ENCODE data around the gene CASR.
"Not testable (repeated sequence)": the region's sequence is repeated elsewhere in the genome, so short reads cannot be mapped to it uniquely, and the experiment has no call there.

Gene CASR

DNA sequence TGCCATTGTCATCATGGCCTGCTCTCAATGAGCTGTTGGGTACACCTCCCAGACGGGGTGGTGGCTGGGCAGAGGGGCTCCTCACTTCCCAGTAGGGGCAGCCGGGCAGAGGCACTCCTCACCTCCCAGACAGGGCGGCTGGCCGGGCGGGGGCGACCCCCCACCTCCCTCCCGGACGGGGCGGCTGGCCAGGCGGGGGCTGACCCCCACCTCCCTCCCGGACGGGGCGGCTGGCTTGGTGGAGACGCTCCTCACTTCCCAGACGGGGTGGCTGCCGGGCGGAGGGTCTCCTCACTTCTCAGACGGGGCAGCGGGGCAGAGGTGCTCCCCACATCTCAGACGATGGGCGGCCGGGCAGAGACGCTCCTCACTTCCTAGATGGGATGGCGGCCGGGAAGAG, 18.0 kb downstream of the CASR start:
- not testable (repeated sequence) for DNase-seq (ENCODE audit: low read depth); H3K4me3 ChIP-seq (ENCODE audit: low read depth, low read length)

DNA sequence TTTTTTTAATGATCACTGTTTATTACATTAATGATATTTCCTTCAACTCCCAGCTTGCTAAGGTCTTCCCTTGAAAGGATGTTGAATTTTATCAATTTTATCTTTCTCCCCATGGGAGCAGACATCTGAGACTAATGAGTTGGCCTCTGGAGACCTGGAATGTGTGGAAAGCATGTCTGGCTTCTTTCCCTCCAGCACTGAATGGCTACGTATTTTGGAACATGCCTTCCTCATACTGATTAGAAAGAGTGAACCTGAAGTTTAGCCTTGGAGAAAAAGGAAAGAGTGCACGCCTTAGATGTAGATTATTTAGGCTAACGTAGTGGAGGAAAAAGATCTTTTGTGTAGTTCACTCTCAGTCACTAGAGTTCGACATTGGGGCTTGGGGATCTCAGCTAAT, 25.1 kb downstream of the CASR start:
- H3K4me3 ChIP-seq (ENCODE audit: low read depth, low read length) = no peak overlapping the region
- DNase-seq (ENCODE audit: low read depth) = no peak

DNA sequence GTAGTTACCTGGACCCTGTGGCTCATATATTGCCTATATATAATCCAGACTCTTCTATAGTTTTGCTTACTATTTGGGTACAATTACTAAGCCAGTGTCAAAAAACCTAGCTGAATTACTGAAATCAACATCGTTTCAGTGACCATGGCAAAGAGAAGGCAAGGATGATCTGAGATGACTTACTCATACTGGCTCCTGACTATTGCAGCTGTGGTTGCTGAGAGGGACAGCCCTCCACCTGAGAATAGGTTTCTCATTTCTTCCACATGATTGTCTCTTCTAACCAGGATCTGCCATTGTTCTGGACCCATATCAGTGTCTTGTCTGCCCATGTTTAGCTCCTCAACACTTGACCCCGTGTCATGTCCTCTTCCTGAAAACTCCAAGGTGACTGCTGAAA, 30.2 kb downstream of the CASR start:
- DNase-seq (ENCODE audit: low read depth) = no peak
- no peak overlapping the region for H3K4me3 ChIP-seq (ENCODE audit: low read depth, low read length)

DNA sequence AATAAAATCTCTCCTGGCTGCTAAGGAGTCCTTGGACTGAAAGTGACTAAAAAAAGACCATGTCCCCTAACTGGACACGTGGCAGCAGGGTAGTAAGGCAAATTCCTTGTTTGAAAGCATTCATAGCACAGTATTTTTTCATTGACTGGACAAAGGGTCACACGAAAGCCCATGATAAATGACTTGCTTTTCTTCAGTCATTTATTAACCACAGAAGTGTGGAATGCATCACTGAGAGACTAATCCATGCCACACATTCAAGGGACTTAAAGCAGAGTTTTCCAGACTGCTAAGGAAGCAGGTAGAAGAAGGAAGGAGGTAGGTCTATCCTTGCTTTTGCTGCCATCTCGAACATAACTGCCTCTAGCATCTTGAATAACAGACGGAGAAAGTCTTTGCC, 31.2 kb downstream of the CASR start:
- no peak for DNase-seq (ENCODE audit: low read depth)
- no peak overlapping the region for H3K4me3 ChIP-seq (ENCODE audit: low read depth, low read length)

DNA sequence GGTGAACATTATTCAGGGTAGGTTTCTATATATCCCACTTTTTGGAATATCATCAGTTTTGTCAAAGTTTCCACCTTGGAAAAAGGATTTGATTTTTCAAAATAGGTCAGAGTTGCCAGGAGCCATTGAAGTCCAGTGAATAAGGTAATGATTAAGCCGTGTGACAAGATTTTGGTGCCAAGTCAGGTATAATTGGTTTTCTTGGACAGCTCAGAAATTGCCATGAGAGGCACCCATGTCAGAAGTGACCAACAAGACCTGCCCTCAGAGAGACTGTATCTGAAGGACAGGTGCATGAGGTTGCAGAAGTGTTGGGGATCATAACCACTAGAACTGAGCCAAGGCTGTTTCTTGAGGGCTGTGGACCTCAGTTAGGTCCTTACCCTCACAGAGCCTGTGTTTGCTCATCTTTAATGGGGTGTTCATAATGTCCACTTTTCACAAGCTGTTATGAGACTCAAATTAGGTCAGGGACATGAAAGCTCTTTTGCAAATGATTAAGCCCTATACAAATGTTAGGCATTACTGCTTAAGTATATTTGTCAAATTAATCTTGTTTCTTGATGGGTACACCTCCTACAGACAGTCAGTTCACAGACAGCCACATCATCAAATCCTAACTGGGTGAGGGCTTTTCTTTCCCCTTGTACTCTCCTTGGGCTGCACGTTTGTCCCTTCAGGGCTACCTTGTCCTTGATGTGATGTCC, 32.3 kb downstream of the CASR start:
- H3K4me3 ChIP-seq (ENCODE audit: low read depth, low read length) = no peak overlapping the region
- no peak for DNase-seq (ENCODE audit: low read depth)

DNA sequence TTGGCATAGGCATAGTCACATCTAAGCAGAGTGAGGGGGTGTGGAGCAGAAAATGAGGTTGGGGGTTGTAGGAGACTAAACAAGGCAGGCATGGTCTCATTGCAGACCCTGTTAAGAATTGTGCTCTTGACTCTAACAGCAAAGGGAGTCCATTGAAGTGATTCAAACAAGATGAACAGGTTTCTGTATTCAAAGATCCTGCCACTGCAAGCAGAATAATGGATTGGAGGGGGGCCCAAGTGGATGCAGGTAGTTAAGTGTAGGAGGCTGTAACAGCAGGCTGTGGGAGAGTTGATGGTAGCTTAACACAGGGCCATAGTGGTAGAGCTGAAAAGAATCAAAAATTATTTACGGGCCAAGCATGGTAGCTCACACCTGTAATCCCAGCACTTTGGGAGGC, 34.4 kb downstream of the CASR start:
- no peak overlapping the region for H3K4me3 ChIP-seq (ENCODE audit: low read depth, low read length)
- no peak for DNase-seq (ENCODE audit: low read depth)

DNA sequence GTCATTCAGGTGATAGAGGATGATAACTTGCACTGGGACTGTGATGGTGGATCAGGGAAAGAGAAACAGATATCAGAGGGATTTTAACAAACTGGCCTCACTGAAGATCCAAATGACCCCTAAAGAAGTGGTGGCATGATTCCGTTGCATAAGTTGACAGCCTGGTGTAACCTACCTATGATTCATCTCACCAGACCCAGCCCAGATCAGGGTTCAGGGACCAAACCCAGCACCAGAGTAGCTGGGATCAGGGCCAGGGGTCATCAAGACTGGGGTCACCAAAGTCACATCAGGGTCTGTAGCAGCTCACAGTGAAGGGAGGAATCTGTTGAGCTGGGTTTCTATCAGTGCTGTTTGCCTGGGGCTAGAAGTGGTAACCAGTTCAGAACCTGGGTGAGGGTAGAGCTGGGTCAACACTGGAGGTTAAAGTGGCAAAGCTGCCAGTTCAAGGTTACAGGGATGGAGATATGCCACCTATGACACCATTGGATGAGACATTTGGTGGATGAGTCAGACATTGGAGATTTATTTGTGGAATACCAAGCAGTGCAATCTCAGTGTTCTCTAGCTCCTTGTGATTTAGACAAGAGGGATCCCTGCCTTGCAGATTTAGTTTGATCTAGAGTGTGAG, 35.9 kb downstream of the CASR start:
- H3K4me3 ChIP-seq (ENCODE audit: low read depth, low read length) = no peak overlapping the region
- no peak for DNase-seq (ENCODE audit: low read depth)

DNA sequence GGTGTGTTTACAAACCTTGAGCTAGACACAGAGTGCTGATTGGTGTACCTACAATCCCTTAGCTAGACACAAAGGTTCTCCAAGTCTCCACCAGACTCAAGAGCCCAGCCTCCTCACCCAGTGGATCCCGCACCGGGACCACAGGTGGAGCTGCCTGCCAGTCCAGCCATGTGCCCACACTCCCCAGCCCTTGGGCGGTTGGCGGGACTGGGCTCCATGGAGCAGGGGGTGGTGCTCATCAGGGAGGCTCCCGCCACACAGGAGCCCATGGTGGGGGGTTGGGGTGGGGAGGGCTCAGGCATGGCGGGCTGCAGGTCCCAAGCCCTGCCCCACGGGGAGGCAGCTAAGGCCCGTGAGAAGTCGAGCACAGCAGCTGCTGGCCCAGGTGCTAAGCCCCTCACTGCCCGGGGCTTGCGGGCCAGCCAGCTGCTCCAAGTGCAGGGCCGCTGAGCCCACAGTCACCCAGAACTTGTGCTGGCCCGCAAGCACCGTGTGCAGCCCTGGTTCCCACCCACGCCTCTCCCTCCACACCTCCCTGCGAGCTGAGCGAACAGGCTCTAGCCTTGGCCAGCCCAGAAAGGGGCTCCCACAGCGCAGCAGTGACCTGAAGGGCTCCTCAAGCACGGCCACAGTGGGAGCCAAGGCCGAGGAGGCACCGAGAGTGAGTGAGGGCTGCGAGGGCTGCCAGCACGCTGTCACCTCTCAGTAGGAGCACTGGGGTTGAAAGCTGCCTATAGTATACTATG, 43.7 kb downstream of the CASR start:
- H3K4me3 ChIP-seq (ENCODE audit: low read depth, low read length) = no peak overlapping the region
- DNase-seq (ENCODE audit: low read depth) = no peak

DNA sequence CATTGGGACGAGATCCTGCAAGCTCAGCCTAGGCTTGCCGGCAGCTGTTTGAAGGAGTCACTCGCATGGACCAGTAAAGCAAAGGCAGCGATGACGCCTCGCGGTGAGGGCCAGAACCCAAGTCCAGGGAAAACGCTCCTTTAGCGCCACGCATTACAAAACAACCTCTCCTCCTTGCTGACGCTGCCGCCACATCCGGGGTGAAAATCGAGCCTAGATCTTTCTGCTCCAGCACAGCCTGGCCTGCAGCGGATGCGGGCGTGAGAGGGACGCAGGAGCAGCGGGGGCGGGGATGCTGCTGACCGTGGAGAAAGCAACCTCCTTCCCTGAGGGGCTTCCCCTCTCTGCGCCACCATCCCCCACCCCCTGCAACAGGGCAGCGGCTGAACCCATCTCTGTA, 46.7 kb downstream of the CASR start:
- H3K4me3 ChIP-seq (ENCODE audit: low read depth, low read length) = no peak overlapping the region
- no peak for DNase-seq (ENCODE audit: low read depth)

DNA sequence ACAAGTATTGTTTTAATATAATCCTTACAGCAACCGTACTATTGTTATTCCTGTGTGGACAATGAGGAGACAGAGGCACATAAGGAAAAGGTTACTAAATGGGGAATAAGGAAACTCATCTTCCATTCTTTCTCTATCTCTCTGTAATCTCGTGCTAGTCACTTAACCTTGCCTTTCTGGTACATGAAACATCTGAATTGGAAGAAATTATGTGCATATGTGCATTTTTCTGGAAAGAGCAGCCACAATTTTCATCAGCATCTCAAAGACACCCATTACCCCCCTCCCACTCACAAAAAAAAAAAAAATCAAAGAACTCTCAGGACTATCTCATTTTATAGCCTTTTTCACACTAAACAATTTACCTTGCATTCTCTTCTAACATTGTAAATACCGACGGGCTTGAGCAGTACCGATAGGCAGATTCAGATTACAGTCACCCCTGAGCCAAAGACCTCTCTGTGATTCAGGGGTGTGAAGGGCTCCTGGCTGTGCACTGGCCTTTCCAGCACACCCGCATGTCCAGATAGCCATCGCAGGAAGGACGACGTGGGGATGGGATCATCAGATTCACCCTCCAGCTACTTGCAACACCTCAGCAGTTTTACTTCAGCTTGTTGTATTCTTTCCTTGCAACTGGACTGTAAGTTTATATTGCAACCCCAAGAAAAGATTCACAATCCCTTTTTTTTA, 48.1 kb downstream of the CASR start:
- no peak overlapping the region for H3K4me3 ChIP-seq (ENCODE audit: low read depth, low read length)
- no peak for DNase-seq (ENCODE audit: low read depth)

DNA sequence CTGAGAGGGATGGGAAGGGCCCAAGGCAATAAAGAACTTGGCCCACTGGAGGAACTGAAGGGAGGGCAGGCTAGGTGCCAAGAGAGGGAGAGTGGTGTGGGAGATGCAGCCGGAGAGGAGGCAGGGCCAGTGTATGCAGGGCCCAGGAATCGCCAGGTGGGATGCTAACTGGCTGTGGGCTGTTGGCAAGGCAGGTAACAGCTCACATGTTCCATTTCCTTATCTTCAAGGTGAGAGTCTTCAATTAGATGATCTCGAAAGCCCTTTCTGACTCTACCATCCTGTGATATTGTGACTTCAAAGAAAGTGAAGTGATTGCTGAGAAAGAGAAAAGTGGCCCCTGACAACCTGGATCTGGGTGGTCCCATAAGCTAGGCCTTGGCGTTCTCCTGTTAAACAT, 49.0 kb downstream of the CASR start:
- H3K4me3 ChIP-seq (ENCODE audit: low read depth, low read length) = no peak overlapping the region
- DNase-seq (ENCODE audit: low read depth) = no peak

DNA sequence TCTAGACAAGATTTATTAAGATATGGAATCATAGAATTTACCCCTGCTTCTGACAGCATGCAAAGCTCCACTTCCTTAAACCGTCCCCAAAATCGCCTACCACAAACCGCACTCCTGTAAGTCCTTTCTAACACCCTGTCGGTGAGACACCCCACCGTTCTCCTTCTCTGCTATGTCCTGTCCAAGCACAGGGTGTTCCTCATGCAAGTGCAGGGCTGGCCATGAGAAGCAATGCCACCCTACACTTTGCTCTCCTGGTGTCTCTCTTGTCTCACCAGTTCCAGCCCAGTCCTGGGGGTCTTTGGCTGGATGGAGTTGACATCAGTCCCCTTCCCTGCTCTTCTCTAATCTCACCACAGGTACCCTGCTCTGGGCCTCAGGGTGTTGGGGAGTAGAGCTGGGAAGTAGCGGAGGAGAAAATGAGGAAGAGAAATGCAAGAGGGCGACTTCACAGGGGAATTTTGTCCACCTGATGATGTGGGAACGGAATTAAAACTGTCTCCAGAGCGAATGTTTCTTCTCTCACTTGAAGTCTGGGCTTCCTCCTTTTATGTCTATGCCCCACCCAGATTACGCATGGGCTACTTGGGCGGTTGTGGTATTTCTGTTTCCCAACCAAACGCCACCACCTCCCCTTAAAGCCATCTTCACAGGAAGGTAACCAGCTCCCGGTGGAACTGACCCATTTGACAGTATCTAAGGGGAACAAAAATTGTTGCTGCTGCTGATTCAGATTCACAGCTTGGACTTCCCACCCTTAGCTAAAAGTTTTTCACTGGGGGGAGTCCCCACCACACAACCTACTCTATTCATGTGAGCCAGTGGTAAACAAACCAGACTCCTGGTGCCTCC, 49.9 kb downstream of the CASR start:
- no peak for DNase-seq (ENCODE audit: low read depth)
- H3K4me3 ChIP-seq (ENCODE audit: low read depth, low read length) = no peak overlapping the region

DNA sequence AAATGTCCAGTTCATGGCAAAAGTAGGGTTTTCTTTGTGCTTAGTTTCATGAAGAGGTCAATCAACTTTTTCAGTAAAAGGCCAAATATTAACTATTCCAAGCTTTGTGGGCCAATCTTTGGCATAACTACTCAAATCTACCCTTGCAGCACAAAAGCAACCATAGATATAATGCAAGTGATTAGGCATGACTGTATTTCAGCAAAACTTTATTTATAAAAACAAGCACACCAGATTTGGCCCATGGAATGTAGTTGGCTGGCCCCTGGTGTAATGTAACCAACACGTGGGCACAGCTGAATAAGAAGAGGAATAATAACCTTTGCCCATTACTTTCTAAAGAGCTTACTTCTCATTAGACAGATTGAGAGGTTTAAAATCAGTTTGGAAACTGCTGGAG, 50.6 kb downstream of the CASR start:
- DNase-seq (ENCODE audit: low read depth) = no peak
- no peak overlapping the region for H3K4me3 ChIP-seq (ENCODE audit: low read depth, low read length)

DNA sequence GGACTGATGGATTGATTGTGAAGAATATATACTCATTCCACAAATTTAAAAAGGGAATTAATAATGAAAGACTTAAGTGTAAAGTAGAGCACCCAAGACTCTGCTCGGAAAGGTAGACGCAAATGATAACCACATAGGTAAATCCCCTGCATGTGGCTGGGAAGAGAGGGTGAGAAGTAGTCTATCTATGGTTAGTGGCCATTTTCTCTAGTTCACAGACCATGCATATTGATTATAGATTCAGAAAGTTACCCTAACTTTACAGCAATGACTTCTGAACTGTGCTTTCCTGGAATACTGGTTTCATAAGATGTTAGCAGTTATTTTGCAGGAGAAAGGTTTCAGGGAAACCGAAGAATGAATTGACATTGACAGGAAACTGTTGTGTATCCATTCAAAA, 51.7 kb downstream of the CASR start:
- H3K4me3 ChIP-seq (ENCODE audit: low read depth, low read length) = no peak overlapping the region
- no peak for DNase-seq (ENCODE audit: low read depth)

DNA sequence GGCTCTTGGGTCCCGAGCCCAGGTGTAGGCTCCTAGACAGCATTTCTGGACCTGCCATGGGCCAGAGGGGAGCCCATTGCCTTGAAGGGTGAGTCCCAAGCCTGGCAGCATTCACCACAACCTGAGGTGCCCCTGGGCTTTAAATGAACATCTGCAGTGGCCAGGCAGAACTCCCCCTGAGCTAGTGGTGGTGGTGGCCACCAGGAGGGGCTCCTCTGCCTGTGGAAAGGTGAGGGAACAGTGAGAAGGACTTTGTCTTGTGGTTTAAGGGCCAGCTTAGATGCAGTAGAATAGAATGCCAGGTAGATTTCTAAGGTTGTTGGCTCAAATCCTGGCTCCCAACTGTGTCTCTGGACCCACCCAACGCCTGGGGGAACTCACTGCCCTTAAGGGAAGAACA, 55.6 kb downstream of the CASR start:
- H3K4me3 ChIP-seq (ENCODE audit: low read depth, low read length) = no peak overlapping the region
- DNase-seq (ENCODE audit: low read depth) = no peak

DNA sequence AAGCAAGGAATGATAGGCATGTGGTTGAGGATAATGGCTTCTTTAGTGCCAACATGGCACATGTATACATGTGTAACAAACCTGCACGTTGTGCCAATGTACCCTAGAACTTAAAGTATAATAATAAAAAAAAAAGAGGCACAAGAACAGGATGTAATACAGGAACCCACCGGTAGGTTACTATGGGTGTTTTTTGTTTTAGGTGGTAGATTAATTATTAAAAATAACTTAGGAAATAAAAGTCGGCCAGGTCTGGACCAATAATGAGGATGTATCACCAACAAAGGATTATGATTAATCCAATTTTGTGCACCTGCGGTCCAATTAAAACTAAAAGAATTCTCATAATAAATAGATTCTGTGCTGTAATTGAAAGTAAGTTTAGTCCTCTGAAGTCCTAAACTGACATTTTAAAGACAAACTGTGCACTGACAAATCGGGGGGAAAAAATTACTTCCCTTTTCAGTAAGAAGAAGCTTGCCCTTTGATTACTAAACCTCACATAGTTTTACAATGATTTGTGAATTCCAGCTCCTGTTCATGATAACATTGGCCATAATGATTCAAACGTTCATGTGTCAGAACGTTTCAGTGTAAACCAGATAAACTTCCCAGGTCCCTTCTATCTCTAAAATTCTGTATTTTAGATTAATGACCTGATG, 62.2 kb downstream of the CASR start:
- no peak overlapping the region for H3K4me3 ChIP-seq (ENCODE audit: low read depth, low read length)
- no peak for DNase-seq (ENCODE audit: low read depth)

DNA sequence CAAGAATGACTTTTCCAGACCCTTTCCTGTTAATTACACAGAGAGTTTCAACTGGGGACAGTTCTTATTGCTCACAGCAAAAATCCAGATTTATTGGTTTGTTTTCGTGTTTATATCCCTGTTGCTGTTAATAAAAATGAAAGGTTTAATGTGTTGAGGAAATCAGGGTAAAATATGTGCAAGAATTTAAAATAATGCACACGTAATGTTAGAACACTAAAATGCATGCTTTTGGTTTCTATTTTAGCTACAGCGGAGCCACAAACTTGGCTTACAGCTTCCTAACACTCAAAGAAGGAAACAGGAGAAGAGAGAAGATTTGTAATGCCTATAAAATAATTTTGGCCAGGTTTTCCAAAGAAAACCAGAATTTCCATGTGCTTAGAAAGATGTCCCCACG, 62.7 kb downstream of the CASR start:
- H3K4me3 ChIP-seq (ENCODE audit: low read depth, low read length) = no peak overlapping the region
- DNase-seq (ENCODE audit: low read depth) = no peak

DNA sequence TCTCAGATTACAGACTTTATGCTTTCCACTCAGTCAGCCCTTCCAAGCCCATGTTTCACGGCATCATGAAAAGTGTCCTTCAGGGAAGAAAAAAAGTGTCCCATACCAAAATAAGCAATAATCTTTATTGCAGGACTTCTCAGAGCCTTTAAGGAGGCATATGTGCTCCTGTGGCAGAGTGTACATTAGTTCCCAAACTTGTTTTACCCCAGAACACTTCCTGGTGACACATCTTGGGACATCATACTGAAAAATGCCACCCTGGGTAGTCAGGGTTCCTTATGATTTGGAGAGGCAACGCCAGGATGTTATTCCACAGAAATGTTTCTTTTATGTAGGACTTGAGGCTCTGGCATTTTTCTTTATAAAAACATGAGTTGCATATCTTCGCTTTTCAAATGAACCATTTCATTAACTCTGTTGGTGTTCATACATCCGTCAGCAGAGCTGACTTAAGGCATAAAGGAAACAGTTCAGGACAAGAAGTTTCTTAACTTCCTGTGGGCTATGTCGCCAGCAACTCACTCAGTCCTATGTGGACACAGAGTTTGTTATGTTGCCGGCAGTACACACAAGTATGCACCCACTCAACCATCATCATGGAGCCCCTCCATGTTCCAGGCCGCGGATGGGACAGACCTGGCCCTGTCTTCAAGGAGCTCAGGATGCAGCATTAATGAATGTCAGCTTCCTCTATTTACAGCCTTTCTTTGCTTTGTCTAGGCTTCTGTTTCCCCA, 63.8 kb downstream of the CASR start:
- no peak overlapping the region for H3K4me3 ChIP-seq (ENCODE audit: low read depth, low read length)
- DNase-seq (ENCODE audit: low read depth) = no peak

Measured in skeletal muscle cell (primary cell).